Fibroblast of lung (primary cell): ENCODE data around the gene GPR27.

Experiments
- CTCF ChIP-seq, 2 donors: IDR thresholded peaks in 1 of 2; conservative IDR thresholded peaks in 1 of 2; 1 replicate in 1 of 2; 2 replicates in 1 of 2; pipeline ENCODE4 v1.5.1; 2011 to 2012; ENCODE audit warnings: low read length in 2 of 2, control low read depth in 1 of 2, inconsistent platforms in 1 of 2, low read depth in 1 of 2, mild to moderate bottlenecking in 1 of 2
- EZH2 ChIP-seq: IDR thresholded peaks from 2 replicates; pipeline ENCODE4 v1.5.1; 2012; ENCODE audit warnings: low read length, control low read depth, mild to moderate bottlenecking; ENCODE audit errors: missing control alignments

- TF ChIP-seq EZH2: no peak
- TF ChIP-seq CTCF (conservative IDR thresholded peaks at IDR 0.05 in 1 of 2, IDR thresholded peaks at IDR 0.05 in 1 of 2; ENCODE audit: low read depth in 1 of 2, low read length in 2 of 2): no peak
These were observed 38.0 kb downstream of the GPR27 start for GRCh38 chr3:71791634-71792033.
